Measurements from ENCODE around the gene BAX. TPM values are rescaled to one million over a fixed set of nuclear protein-coding genes. Genes with fewer than 3 reads are reported as not detected.

The BAX gene
- total RNA-seq, 1 experiment from 2014 or later: 346 TPM

DNA sequence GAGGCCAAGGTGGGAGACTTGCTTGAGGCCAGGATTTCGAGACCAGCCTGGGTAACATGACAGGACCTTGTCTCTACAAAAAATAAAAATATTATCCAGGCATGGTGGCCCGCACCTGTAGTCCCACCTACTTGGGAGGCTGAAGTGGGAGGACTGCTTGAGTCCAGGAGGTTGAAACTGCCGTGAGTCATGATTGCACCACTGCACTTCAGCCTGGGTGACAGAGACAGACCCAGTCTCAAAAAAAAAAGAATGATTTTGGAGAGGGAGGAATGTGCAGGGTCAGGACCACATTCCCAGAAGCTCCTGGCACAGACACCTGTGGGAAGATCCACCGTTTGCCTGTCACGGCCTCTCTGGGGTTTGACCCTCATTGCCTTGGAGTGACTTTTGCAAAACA, 9.3 kb upstream of the BAX start (continued):
- TF ChIP-seq, protein P1, sequence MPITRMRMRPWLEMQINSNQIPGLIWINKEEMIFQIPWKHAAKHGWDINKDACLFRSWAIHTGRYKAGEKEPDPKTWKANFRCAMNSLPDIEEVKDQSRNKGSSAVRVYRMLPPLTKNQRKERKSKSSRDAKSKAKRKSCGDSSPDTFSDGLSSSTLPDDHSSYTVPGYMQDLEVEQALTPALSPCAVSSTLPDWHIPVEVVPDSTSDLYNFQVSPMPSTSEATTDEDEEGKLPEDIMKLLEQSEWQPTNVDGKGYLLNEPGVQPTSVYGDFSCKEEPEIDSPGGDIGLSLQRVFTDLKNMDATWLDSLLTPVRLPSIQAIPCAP (CRISPR knock-in tag; IDR thresholded peaks at IDR 0.05): no peak
- TF ChIP-seq IRF2 (CRISPR knock-in tag; IDR thresholded peaks at IDR 0.05; ENCODE audit: borderline replicate concordance, low read depth): no peak

DNA sequence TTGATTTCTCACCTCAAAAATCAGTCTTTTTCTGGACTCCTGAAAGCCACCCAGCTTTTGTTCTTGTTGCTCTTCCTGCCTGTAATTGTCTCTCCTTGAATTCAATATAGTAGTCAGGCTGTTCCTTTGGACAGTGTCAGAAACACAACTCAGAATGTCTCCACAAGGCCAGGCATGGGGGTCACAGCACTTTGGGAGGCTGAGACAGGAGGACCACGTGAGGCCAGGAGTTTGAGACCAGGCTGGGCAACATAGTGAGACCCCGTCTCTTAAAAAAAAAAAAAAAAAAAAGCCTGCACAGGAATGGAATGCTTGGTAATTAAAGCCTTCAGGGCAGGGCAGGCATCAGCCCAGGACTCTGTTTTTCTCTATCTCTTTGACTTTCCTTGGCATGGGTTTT, 8.9 kb upstream of the BAX start:
- ChIA-PET POLR2A (no interaction called here), CTCF (interaction anchor here (1.0 kb wide), 2 partner anchors 9 to 27 kb away, joined by 3 to 4 read pairs; partner anchors contain the start of gene BAX)
- Mint-ChIP-seq H3K4me3 (no peak overlapping the region), H3K36me3 (peaks cover 10% of the 10 kb centered on the region), H3K27ac (no peak overlapping the region), H3K27me3 (ENCODE audit: low read depth) (peaks cover 13% of the 10 kb centered on the region), H3K4me1 (no peaks in the 10 kb centered on the region), H3K9me3 (peaks cover 6% of the 10 kb centered on the region)
- no peak for TF ChIP-seq ELF4 (CRISPR knock-in tag; IDR thresholded peaks at IDR 0.05; ENCODE audit: low read depth)
- 0 out of 2 replicates have a peak, but pooled peaks have one; percentile 64 for TF ChIP-seq ZNF121 (CRISPR knock-in tag; IDR thresholded peaks at IDR 0.05)
- DNase-seq (ENCODE audit: low spot score): no peak
- no peak for ATAC-seq

DNA sequence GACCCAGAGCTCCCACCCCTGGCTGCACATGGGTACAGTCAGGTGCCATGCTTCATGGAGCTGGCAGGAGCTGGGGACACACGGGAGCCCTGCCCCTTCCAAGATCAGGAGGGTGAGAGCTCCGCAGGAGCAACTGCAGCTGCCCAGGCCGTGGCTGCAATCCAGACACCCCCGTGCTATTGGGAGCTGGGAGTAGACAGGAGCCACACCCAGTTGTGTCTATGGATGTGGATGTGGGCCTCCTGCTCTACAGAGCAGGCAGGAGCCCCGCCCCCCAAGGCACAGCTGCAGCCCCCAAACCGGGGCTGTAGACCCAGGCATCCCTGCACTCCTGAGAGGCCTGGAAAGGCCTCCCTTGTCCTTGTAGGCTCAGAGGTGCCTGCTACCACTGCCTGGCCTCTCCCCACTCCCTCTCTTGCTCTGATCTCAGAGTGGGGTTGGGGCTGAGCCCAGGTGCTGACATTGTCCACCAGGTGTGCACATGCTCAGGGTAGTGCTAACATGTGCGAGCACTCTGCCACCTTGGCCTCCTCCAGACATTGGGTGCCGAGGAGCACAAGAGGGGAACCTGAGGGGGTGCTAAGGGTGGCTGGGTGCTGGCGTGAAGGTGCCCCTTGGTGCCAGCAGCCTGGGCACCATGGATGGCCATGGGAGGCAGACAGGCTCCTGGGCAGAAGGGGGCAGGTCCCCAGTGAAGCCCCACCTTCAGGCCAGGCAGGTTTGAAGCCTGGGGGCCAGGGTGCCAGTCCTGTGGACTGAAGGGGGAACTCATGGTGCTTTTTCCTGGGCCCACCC, 8.0 kb upstream of the BAX start:
- Mint-ChIP-seq H3K36me3 (peaks cover 4% of the 10 kb centered on the region; the same call in 1 of the 2 replicates), H3K9me3 (no peaks in the 10 kb centered on the region), H3K4me1 (no peaks in the 10 kb centered on the region), H3K27me3 (ENCODE audit: low read depth) (peaks cover 8% of the 10 kb centered on the region), H3K27ac (no peak overlapping the region), H3K4me3 (no peak overlapping the region)
- no peak for ATAC-seq
- ChIA-PET CTCF (interaction anchor here (0.9 to 1.0 kb wide), 3 partner anchors 8 to 28 kb away, joined by 3 to 4 read pairs (median 3); partner anchors contain the start of gene BAX), POLR2A (no interaction called here)
- DNase-seq (ENCODE audit: low spot score): no peak
- TF ChIP-seq FOXK1 (CRISPR knock-in tag; IDR thresholded peaks at IDR 0.05): no peak
- TF ChIP-seq, protein P2, sequence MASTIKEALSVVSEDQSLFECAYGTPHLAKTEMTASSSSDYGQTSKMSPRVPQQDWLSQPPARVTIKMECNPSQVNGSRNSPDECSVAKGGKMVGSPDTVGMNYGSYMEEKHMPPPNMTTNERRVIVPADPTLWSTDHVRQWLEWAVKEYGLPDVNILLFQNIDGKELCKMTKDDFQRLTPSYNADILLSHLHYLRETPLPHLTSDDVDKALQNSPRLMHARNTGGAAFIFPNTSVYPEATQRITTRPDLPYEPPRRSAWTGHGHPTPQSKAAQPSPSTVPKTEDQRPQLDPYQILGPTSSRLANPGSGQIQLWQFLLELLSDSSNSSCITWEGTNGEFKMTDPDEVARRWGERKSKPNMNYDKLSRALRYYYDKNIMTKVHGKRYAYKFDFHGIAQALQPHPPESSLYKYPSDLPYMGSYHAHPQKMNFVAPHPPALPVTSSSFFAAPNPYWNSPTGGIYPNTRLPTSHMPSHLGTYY (CRISPR knock-in tag; IDR thresholded peaks at IDR 0.05): no peak
- TF ChIP-seq ZNF263 (CRISPR knock-in tag; IDR thresholded peaks at IDR 0.05; ENCODE audit: low read depth): no peak
- TF ChIP-seq, protein P3, sequence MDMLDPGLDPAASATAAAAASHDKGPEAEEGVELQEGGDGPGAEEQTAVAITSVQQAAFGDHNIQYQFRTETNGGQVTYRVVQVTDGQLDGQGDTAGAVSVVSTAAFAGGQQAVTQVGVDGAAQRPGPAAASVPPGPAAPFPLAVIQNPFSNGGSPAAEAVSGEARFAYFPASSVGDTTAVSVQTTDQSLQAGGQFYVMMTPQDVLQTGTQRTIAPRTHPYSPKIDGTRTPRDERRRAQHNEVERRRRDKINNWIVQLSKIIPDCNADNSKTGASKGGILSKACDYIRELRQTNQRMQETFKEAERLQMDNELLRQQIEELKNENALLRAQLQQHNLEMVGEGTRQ (CRISPR knock-in tag; IDR thresholded peaks at IDR 0.05): no peak
- TF ChIP-seq, protein P4, sequence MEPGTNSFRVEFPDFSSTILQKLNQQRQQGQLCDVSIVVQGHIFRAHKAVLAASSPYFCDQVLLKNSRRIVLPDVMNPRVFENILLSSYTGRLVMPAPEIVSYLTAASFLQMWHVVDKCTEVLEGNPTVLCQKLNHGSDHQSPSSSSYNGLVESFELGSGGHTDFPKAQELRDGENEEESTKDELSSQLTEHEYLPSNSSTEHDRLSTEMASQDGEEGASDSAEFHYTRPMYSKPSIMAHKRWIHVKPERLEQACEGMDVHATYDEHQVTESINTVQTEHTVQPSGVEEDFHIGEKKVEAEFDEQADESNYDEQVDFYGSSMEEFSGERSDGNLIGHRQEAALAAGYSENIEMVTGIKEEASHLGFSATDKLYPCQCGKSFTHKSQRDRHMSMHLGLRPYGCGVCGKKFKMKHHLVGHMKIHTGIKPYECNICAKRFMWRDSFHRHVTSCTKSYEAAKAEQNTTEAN (CRISPR knock-in tag; IDR thresholded peaks at IDR 0.05): no peak
- TF ChIP-seq MXD4 (CRISPR knock-in tag; IDR thresholded peaks at IDR 0.05; ENCODE audit: borderline replicate concordance): no peak
- TF ChIP-seq, protein P5, sequence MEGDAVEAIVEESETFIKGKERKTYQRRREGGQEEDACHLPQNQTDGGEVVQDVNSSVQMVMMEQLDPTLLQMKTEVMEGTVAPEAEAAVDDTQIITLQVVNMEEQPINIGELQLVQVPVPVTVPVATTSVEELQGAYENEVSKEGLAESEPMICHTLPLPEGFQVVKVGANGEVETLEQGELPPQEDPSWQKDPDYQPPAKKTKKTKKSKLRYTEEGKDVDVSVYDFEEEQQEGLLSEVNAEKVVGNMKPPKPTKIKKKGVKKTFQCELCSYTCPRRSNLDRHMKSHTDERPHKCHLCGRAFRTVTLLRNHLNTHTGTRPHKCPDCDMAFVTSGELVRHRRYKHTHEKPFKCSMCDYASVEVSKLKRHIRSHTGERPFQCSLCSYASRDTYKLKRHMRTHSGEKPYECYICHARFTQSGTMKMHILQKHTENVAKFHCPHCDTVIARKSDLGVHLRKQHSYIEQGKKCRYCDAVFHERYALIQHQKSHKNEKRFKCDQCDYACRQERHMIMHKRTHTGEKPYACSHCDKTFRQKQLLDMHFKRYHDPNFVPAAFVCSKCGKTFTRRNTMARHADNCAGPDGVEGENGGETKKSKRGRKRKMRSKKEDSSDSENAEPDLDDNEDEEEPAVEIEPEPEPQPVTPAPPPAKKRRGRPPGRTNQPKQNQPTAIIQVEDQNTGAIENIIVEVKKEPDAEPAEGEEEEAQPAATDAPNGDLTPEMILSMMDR (IDR thresholded peaks at IDR 0.05): no peak
- TF ChIP-seq, protein P6, sequence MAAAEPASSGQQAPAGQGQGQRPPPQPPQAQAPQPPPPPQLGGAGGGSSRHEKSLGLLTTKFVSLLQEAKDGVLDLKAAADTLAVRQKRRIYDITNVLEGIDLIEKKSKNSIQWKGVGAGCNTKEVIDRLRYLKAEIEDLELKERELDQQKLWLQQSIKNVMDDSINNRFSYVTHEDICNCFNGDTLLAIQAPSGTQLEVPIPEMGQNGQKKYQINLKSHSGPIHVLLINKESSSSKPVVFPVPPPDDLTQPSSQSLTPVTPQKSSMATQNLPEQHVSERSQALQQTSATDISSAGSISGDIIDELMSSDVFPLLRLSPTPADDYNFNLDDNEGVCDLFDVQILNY (CRISPR knock-in tag; IDR thresholded peaks at IDR 0.05): no peak
- TF ChIP-seq, protein P7, sequence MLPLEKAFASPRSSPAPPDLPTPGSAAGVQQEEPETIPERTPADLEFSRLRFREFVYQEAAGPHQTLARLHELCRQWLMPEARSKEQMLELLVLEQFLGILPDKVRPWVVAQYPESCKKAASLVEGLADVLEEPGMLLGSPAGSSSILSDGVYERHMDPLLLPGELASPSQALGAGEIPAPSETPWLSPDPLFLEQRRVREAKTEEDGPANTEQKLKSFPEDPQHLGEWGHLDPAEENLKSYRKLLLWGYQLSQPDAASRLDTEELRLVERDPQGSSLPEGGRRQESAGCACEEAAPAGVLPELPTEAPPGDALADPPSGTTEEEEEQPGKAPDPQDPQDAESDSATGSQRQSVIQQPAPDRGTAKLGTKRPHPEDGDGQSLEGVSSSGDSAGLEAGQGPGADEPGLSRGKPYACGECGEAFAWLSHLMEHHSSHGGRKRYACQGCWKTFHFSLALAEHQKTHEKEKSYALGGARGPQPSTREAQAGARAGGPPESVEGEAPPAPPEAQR (CRISPR knock-in tag; IDR thresholded peaks at IDR 0.05): no peak
- TF ChIP-seq ZNF423 (CRISPR knock-in tag; IDR thresholded peaks at IDR 0.05): no peak
- no peak for TF ChIP-seq ESRRA (CRISPR knock-in tag; IDR thresholded peaks at IDR 0.05; ENCODE audit: borderline replicate concordance)
- TF ChIP-seq ETV6 (CRISPR knock-in tag; IDR thresholded peaks at IDR 0.05): no peak
- no peak for TF ChIP-seq NFATC4 (CRISPR knock-in tag; IDR thresholded peaks at IDR 0.05)
- TF ChIP-seq, protein P8, sequence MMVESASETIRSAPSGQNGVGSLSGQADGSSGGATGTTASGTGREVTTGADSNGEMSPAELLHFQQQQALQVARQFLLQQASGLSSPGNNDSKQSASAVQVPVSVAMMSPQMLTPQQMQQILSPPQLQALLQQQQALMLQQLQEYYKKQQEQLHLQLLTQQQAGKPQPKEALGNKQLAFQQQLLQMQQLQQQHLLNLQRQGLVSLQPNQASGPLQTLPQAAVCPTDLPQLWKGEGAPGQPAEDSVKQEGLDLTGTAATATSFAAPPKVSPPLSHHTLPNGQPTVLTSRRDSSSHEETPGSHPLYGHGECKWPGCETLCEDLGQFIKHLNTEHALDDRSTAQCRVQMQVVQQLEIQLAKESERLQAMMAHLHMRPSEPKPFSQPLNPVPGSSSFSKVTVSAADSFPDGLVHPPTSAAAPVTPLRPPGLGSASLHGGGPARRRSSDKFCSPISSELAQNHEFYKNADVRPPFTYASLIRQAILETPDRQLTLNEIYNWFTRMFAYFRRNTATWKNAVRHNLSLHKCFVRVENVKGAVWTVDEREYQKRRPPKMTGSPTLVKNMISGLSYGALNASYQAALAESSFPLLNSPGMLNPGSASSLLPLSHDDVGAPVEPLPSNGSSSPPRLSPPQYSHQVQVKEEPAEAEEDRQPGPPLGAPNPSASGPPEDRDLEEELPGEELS (CRISPR knock-in tag; IDR thresholded peaks at IDR 0.05): no peak
